Astrocyte (in vitro differentiated cells and primary cell): ENCODE data around the gene GLA. TPM values are rescaled to one million over a fixed set of nuclear protein-coding genes. Genes with fewer than 3 reads are reported as not detected.

Experiments
- DNase-seq: peaks from one replicate; pipeline ENCODE4 v3.0.0-alpha.2; 2010; ENCODE audit warnings: low read depth
- FAIRE-seq: peaks from 2 replicates; lab custom pipeline; 2011; peaks lifted over from hg19 to GRCh38; lab: Jason Lieb, UNC
- H2AFZ ChIP-seq: 2 replicates; pipeline ENCODE4 v1.6.0; 2012; ENCODE audit warnings: low read depth, low read length, inconsistent platforms
- H3K27ac ChIP-seq: 2 replicates; pipeline ENCODE4 v1.5.1; 2011; ENCODE audit warnings: low read depth, low read length, inconsistent platforms
- H3K27me3 ChIP-seq: 2 replicates; pipeline ENCODE4 v1.6.0; 2011; ENCODE audit warnings: low read length, inconsistent platforms; ENCODE audit not compliant: insufficient read depth
- H3K36me3 ChIP-seq: 2 replicates; pipeline ENCODE4 v1.5.1; 2011; ENCODE audit warnings: low read length, inconsistent platforms; ENCODE audit not compliant: insufficient read depth
- H3K4me1 ChIP-seq: 2 replicates; pipeline ENCODE4 v1.5.1; 2011; ENCODE audit warnings: low read length, inconsistent platforms; ENCODE audit not compliant: insufficient read depth
- H3K4me2 ChIP-seq: 2 replicates; pipeline ENCODE4 v1.6.0; 2012; ENCODE audit warnings: low read length, inconsistent platforms
- H3K4me3 ChIP-seq: 2 replicates; pipeline ENCODE4 v1.5.1; 2011; ENCODE audit warnings: low read depth, mild to moderate bottlenecking, low read length, inconsistent platforms; ENCODE audit not compliant: insufficient read depth
- H3K79me2 ChIP-seq: 2 replicates; pipeline ENCODE4 v1.6.0; 2012; ENCODE audit warnings: mild to moderate bottlenecking, low read length, inconsistent platforms; ENCODE audit not compliant: insufficient read depth
- H3K9ac ChIP-seq: 2 replicates; pipeline ENCODE4 v1.6.0; 2012; ENCODE audit warnings: mild to moderate bottlenecking, low read length, inconsistent platforms
- H3K9me3 ChIP-seq: 2 replicates; pipeline ENCODE4 v1.5.1; 2012; ENCODE audit warnings: low read depth, mild to moderate bottlenecking, low read length, inconsistent platforms; ENCODE audit not compliant: insufficient read depth
- H4K20me1 ChIP-seq: 2 replicates; pipeline ENCODE4 v1.6.0; 2012; ENCODE audit warnings: low read length, inconsistent platforms; ENCODE audit not compliant: insufficient read depth
- H3K27ac Mint-ChIP-seq: one replicate; pipeline ENCODE4 v1.8.0; 2021; ENCODE audit warnings: mild to moderate bottlenecking, mixed read lengths; ENCODE audit not compliant: unreplicated experiment
- H3K27me3 Mint-ChIP-seq: one replicate; pipeline ENCODE4 v1.8.0; 2021; ENCODE audit warnings: low read depth, mixed read lengths; ENCODE audit not compliant: unreplicated experiment
- H3K36me3 Mint-ChIP-seq: one replicate; pipeline ENCODE4 v1.8.0; 2021; ENCODE audit warnings: low read depth, mixed read lengths; ENCODE audit not compliant: unreplicated experiment
- H3K4me1 Mint-ChIP-seq: one replicate; pipeline ENCODE4 v1.8.0; 2021; ENCODE audit warnings: low read depth, mixed read lengths; ENCODE audit not compliant: unreplicated experiment
- H3K4me3 Mint-ChIP-seq: one replicate; pipeline ENCODE4 v1.8.0; 2021; ENCODE audit warnings: mild to moderate bottlenecking, moderate library complexity, mixed read lengths; ENCODE audit not compliant: unreplicated experiment
- H3K9me3 Mint-ChIP-seq: one replicate; pipeline ENCODE4 v1.8.0; 2021; ENCODE audit warnings: mild to moderate bottlenecking, mixed read lengths; ENCODE audit not compliant: unreplicated experiment
- EZH2 ChIP-seq: IDR thresholded peaks from 2 replicates; pipeline ENCODE4 v1.6.1; 2012; ENCODE audit warnings: mild to moderate bottlenecking, low read length, inconsistent platforms; ENCODE audit not compliant: insufficient read depth
- total RNA-seq: library from RNA; stranded (reverse); gene quantifications from 2 replicates; pipeline ENCODE4 v1.2.1, GENCODE V29; 2021
- TF ChIP-seq, protein P1 (sequence below): IDR thresholded peaks from 2 replicates; pipeline ENCODE4 v1.5.1; 2011; ENCODE audit warnings: low read depth, mild to moderate bottlenecking, inconsistent platforms, low read length, moderate library complexity; ENCODE audit not compliant: insufficient read depth

Gene GLA
- total RNA-seq, 1 donor from 2014 or later: 51.9 TPM

DNA sequence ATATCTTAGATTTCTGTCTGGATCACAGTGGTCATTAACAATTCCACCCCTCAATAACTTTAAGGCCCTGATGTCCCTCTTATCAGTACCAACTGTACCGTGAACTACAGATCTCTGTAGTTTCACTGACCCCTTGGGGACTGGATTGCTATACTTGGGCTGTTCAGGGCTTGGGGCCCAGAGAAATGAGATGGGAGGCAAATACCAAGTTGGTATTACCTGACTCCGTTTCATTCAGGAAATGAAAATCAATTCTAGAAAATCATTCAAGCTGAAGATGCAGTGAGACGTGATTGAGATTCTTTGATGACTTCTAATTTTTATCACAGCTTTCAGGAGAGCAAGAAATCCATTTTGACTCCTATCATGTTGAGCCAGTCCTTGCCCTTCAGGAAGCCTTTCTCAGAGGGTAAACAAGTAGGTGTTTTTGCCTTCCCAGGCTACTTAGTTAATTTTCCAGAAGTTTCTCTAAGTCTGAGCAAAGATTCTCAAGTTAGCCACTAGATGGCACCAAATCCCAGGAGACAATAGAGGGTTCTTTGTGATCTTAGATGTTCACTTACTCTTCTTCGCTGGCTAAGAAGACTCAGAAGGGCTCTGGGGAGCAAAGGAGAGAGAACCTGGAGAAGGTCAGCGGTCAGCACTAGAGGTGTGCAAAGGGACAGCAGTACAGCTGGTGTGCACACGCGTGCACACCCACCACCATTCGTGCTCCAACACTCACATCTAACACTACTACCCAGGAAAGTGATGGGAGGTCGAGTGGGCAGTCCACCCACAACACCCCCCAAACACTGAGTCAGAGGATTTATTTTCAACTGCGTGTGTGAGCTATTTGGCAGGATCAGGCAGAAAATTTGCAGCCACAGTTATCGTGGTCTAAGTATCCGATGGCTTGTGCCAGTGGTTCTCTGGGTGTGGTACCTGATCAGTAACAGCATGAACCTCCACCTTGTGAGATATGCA lies 7.7 kb upstream of the GLA start:
- Histone ChIP-seq H2AFZ (no peak overlapping the region), H3K27me3 (no peaks in the 10 kb centered on the region), H3K36me3 (peaks cover 3% of the 10 kb centered on the region), H3K4me3 (no peak overlapping the region), H4K20me1 (peaks cover 20% of the 10 kb centered on the region), H3K4me1 (peaks cover 8% of the 10 kb centered on the region), H3K4me2 (peak overlapping the region; percentile 62), H3K27ac (no peak overlapping the region), H3K9me3 (no peaks in the 10 kb centered on the region), H3K79me2 (peaks cover 28% of the 10 kb centered on the region), H3K9ac (no peak overlapping the region)
- Mint-ChIP-seq H3K27ac (no peak overlapping the region), H3K27me3 (no peaks in the 10 kb centered on the region), H3K9me3 (no peaks in the 10 kb centered on the region), H3K4me3 (no peak overlapping the region), H3K4me1 (peaks cover 14% of the 10 kb centered on the region), H3K36me3 (no peaks in the 10 kb centered on the region)
- peak; percentile 91 for FAIRE-seq
- DNase-seq: peak; percentile 59
- TF ChIP-seq EZH2: no peak
- TF ChIP-seq, protein P1, sequence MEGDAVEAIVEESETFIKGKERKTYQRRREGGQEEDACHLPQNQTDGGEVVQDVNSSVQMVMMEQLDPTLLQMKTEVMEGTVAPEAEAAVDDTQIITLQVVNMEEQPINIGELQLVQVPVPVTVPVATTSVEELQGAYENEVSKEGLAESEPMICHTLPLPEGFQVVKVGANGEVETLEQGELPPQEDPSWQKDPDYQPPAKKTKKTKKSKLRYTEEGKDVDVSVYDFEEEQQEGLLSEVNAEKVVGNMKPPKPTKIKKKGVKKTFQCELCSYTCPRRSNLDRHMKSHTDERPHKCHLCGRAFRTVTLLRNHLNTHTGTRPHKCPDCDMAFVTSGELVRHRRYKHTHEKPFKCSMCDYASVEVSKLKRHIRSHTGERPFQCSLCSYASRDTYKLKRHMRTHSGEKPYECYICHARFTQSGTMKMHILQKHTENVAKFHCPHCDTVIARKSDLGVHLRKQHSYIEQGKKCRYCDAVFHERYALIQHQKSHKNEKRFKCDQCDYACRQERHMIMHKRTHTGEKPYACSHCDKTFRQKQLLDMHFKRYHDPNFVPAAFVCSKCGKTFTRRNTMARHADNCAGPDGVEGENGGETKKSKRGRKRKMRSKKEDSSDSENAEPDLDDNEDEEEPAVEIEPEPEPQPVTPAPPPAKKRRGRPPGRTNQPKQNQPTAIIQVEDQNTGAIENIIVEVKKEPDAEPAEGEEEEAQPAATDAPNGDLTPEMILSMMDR: peak; percentile 56

DNA sequence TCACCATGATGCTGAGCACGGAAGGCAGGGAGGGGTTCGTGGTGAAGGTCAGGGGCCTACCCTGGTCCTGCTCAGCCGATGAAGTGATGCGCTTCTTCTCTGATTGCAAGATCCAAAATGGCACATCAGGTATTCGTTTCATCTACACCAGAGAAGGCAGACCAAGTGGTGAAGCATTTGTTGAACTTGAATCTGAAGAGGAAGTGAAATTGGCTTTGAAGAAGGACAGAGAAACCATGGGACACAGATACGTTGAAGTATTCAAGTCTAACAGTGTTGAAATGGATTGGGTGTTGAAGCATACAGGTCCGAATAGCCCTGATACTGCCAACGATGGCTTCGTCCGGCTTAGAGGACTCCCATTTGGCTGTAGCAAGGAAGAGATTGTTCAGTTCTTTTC lies 4.3 kb upstream of the GLA start:
- Histone ChIP-seq H3K4me3 (no peak overlapping the region), H3K27ac (no peak overlapping the region), H3K27me3 (no peaks in the 10 kb centered on the region), H3K9ac (no peak overlapping the region), H2AFZ (no peak overlapping the region), H3K4me1 (peaks cover 6% of the 10 kb centered on the region), H3K79me2 (peaks cover 58% of the 10 kb centered on the region), H3K4me2 (no peak overlapping the region), H4K20me1 (peaks cover 22% of the 10 kb centered on the region), H3K9me3 (no peaks in the 10 kb centered on the region), H3K36me3 (peaks cover 3% of the 10 kb centered on the region)
- Mint-ChIP-seq H3K4me1 (peaks cover 12% of the 10 kb centered on the region), H3K36me3 (no peaks in the 10 kb centered on the region), H3K9me3 (no peaks in the 10 kb centered on the region), H3K4me3 (no peak overlapping the region), H3K27ac (no peak overlapping the region), H3K27me3 (no peaks in the 10 kb centered on the region)
- FAIRE-seq: peak; percentile 67
- TF ChIP-seq EZH2: no peak
- TF ChIP-seq, protein P1: no peak
- DNase-seq: no peak
